ENCODE measurements around the gene EVC2. TPM values are rescaled to one million over a fixed set of nuclear protein-coding genes. Genes with fewer than 3 reads are reported as not detected.
A peak's percentile ranks its signal among the peaks of the same experiment; 100 is the strongest.
"Not testable (repeated sequence)": the region's sequence is repeated elsewhere in the genome, so short reads cannot be mapped to it uniquely, and the experiment has no call there.

The EVC2 gene
- total RNA-seq, 1 experiment from 2014 or later: 4.9 TPM

GRCh38 chr4:5638976-5639375 lies 69.4 kb downstream of the EVC2 start:
- no peak for DNase-seq (ENCODE audit: low spot score)
- in situ Hi-C loops (cut with HindIII; ENCODE audit: low sequenced_read_pairs): no loop called here

- DNase-seq (ENCODE audit: low spot score): no peak
- in situ Hi-C loops (cut with HindIII; ENCODE audit: low sequenced_read_pairs): no loop called here
Measured at GRCh38 chr4:5638316-5638715, 70.0 kb downstream of the EVC2 start.

- peak; percentile 11 for DNase-seq (ENCODE audit: low spot score)
- in situ Hi-C loops (cut with HindIII; ENCODE audit: low sequenced_read_pairs): no loop called here
Measured at GRCh38 chr4:5636766-5637670, 71.3 kb downstream of the EVC2 start.

- in situ Hi-C loops (cut with HindIII; ENCODE audit: low sequenced_read_pairs): no loop called here
- no peak for DNase-seq (ENCODE audit: low spot score)
Measured at GRCh38 chr4:5635826-5636195, 72.5 kb downstream of the EVC2 start.

- DNase-seq (ENCODE audit: low spot score): no peak
- in situ Hi-C loops (cut with HindIII; ENCODE audit: low sequenced_read_pairs): no loop called here
Measured at GRCh38 chr4:5632571-5632970, 75.8 kb downstream of the EVC2 start.

- in situ Hi-C loops (cut with HindIII; ENCODE audit: low sequenced_read_pairs): no loop called here
- no peak for DNase-seq (ENCODE audit: low spot score)
Measured at GRCh38 chr4:5632066-5632440, 76.3 kb downstream of the EVC2 start.

- in situ Hi-C loops (cut with HindIII; ENCODE audit: low sequenced_read_pairs): no loop called here
- no peak for DNase-seq (ENCODE audit: low spot score)
Measured at GRCh38 chr4:5631352-5632065, 76.8 kb downstream of the EVC2 start.

- in situ Hi-C loops (cut with HindIII; ENCODE audit: low sequenced_read_pairs): no loop called here
- no peak for DNase-seq (ENCODE audit: low spot score)
Measured at GRCh38 chr4:5630762-5631161, 77.6 kb downstream of the EVC2 start.

- in situ Hi-C loops (cut with HindIII; ENCODE audit: low sequenced_read_pairs): no loop called here
- DNase-seq (ENCODE audit: low spot score): no peak
Measured at GRCh38 chr4:5629542-5629941, 78.8 kb downstream of the EVC2 start.

GRCh38 chr4:5626913-5627312 lies 81.4 kb downstream of the EVC2 start:
- no peak for DNase-seq (ENCODE audit: low spot score)
- in situ Hi-C loops (cut with HindIII; ENCODE audit: low sequenced_read_pairs): no loop called here

GRCh38 chr4:5622596-5622995 lies 85.8 kb downstream of the EVC2 start:
- DNase-seq (ENCODE audit: low spot score): no peak
- in situ Hi-C loops (cut with HindIII; ENCODE audit: low sequenced_read_pairs): no loop called here

GRCh38 chr4:5619913-5620625 lies 88.3 kb downstream of the EVC2 start:
- in situ Hi-C loops (cut with HindIII; ENCODE audit: low sequenced_read_pairs): no loop called here

GRCh38 chr4:5618051-5618960 lies 90.1 kb downstream of the EVC2 start:
- no peak for DNase-seq (ENCODE audit: low spot score)
- in situ Hi-C loops (cut with HindIII; ENCODE audit: low sequenced_read_pairs): no loop called here

More at GRCh38 chr4:5619913-5620625, 88.3 kb downstream of the EVC2 start:
- DNase-seq (ENCODE audit: low spot score): no peak

- in situ Hi-C loops (cut with HindIII; ENCODE audit: low sequenced_read_pairs): no loop called here
- DNase-seq (ENCODE audit: low spot score): no peak
Measured at GRCh38 chr4:5616331-5616950, 91.9 kb downstream of the EVC2 start.

- DNase-seq (ENCODE audit: low spot score): no peak
- in situ Hi-C loops (cut with HindIII; ENCODE audit: low sequenced_read_pairs): no loop called here
Measured at GRCh38 chr4:5615496-5616075, 92.8 kb downstream of the EVC2 start.

GRCh38 chr4:5611750-5612149 lies 96.6 kb downstream of the EVC2 start:
- no peak for DNase-seq (ENCODE audit: low spot score)
- in situ Hi-C loops (cut with HindIII; ENCODE audit: low sequenced_read_pairs): no loop called here

- in situ Hi-C loops (cut with HindIII; ENCODE audit: low sequenced_read_pairs): no loop called here
- DNase-seq (ENCODE audit: low spot score): no peak
Measured at GRCh38 chr4:5609306-5610007, 98.9 kb downstream of the EVC2 start.

- DNase-seq (ENCODE audit: low spot score); in situ Hi-C loops (cut with HindIII; ENCODE audit: low sequenced_read_pairs): not testable (repeated sequence)
Measured at GRCh38 chr4:5593828-5594227, 114.5 kb downstream of the EVC2 start.

All from G401 (cell line).